DND-41 (cell line): Measurements from ENCODE around the gene PI4KA.
A peak's percentile ranks its signal among the peaks of the same experiment; 100 is the strongest.

Source experiments
- ATAC-seq: fragments of 200-7000 bp; cut with Tn5 transposase; 3 replicates; pipeline ENCODE4 v1.9.1; 2021; ENCODE audit warnings: low read depth; ENCODE audit not compliant: insufficient read depth
- DNase-seq: peaks from one replicate; pipeline ENCODE4 v3.0.0-alpha.2; 2020
- H2AFZ ChIP-seq: 2 replicates; pipeline ENCODE4 v1.6.0; 2012; ENCODE audit warnings: low read depth, low read length
- H3K27ac ChIP-seq: 2 replicates; pipeline ENCODE4 v1.5.1; 2012; ENCODE audit warnings: low read length, inconsistent platforms
- H3K27me3 ChIP-seq: fragments of 200-600 bp; sonication (generic); 2 replicates; pipeline ENCODE4 v1.6.0; 2012; ENCODE audit warnings: low read length, mild to moderate bottlenecking, inconsistent platforms; ENCODE audit not compliant: insufficient read depth, poor library complexity
- H3K36me3 ChIP-seq: 2 replicates; pipeline ENCODE4 v1.5.1; 2012; ENCODE audit warnings: low read length, inconsistent platforms; ENCODE audit not compliant: insufficient read depth
- H3K4me1 ChIP-seq: 2 replicates; pipeline ENCODE4 v1.5.1; 2012; ENCODE audit warnings: mild to moderate bottlenecking, low read length; ENCODE audit not compliant: insufficient read depth
- H3K4me2 ChIP-seq: 2 replicates; pipeline ENCODE4 v1.6.0; 2012; ENCODE audit warnings: mild to moderate bottlenecking, moderate library complexity, low read length, inconsistent platforms; ENCODE audit not compliant: insufficient read depth
- H3K4me3 ChIP-seq, 2 experiments: fragments of 200-600 bp in 1 of 2; shearing (Covaris generic) in 1 of 2; 2 replicates each; pipeline ENCODE4 v1.5.1; 2012 to 2016; ENCODE audit warnings: inconsistent platforms in 2 of 2, low read length in 2 of 2, mild to moderate bottlenecking in 2 of 2, low read depth in 1 of 2, moderate library complexity in 1 of 2
- H3K79me2 ChIP-seq: 2 replicates; pipeline ENCODE4 v1.6.0; 2012; ENCODE audit warnings: low read length, inconsistent platforms; ENCODE audit not compliant: insufficient read depth
- H3K9ac ChIP-seq: 2 replicates; pipeline ENCODE4 v1.6.0; 2012; ENCODE audit warnings: low read depth, mild to moderate bottlenecking, inconsistent platforms, low read length, moderate library complexity
- H3K9me3 ChIP-seq: 2 replicates; pipeline ENCODE4 v1.5.1; 2012; ENCODE audit warnings: low read length, moderate library complexity, mild to moderate bottlenecking, inconsistent platforms; ENCODE audit not compliant: insufficient read depth, severe bottlenecking
- H4K20me1 ChIP-seq: 2 replicates; pipeline ENCODE4 v1.6.0; 2012; ENCODE audit warnings: low read length; ENCODE audit not compliant: insufficient read depth
- EZH2 ChIP-seq: IDR thresholded peaks from 3 replicates; pipeline ENCODE4 v1.6.1; 2012; ENCODE audit warnings: borderline replicate concordance, low read depth, mild to moderate bottlenecking, moderate library complexity, low read length, inconsistent platforms; ENCODE audit not compliant: severe bottlenecking
- TF ChIP-seq, protein P1 (sequence below): IDR thresholded peaks from 2 replicates; pipeline ENCODE4 v1.5.1; 2012; ENCODE audit warnings: borderline replicate concordance, low read length, moderate library complexity, mild to moderate bottlenecking; ENCODE audit not compliant: poor library complexity, severe bottlenecking; ENCODE audit errors: extremely low read depth

The PI4KA gene

DNA sequence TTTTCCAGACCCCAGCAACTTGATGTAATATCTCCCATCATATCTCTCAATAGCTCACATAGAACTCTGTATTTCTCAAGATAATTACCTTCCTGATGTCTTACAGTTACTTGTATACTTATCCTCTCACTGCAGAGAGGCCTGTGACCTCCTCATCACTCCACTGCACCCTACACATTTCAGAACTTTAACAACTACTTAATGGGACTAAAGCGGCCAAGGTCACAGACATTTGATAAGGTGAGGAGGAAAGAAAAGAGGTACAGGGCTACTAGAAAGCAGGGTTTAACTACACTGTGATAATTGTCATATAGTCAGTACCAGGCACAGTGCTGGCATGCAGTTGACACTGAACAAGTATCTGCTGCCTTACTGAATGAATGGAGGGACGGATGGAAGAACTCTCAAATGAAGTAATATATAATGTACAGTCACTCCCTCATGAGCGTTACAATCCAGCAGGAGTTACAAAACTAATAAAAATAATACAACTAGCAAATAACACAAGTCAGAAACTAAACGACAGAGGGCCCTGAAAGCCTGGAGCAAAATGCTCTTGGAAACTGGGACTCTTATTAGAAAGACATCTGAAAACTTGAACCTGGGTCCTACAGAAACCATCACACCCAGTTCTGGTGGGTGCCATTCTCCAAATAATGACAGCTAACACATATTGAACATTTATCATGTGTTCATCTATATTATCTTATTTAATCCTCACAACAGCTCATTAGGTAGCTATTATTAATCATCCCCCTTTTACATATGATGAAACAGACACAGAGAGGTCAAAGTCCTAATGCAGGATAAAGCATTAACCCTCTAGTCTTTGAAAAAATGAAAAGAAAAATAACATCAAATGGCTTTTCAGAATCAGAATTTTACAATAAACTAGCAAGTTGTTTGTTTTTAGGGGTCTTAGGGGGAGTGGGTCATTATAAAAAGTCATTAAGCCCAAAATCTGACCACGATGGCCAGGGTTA, 14.3 kb downstream of the PI4KA start:
- no peak for ATAC-seq
- TF ChIP-seq EZH2: no peak
- TF ChIP-seq, protein P1, sequence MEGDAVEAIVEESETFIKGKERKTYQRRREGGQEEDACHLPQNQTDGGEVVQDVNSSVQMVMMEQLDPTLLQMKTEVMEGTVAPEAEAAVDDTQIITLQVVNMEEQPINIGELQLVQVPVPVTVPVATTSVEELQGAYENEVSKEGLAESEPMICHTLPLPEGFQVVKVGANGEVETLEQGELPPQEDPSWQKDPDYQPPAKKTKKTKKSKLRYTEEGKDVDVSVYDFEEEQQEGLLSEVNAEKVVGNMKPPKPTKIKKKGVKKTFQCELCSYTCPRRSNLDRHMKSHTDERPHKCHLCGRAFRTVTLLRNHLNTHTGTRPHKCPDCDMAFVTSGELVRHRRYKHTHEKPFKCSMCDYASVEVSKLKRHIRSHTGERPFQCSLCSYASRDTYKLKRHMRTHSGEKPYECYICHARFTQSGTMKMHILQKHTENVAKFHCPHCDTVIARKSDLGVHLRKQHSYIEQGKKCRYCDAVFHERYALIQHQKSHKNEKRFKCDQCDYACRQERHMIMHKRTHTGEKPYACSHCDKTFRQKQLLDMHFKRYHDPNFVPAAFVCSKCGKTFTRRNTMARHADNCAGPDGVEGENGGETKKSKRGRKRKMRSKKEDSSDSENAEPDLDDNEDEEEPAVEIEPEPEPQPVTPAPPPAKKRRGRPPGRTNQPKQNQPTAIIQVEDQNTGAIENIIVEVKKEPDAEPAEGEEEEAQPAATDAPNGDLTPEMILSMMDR: no peak
- Histone ChIP-seq H3K27ac (no peak overlapping the region), H3K36me3 (no peaks in the 10 kb centered on the region), H2AFZ (no peak overlapping the region), H3K9me3 (no peaks in the 10 kb centered on the region), H3K4me2 (no peak overlapping the region), H3K27me3 (no peaks in the 10 kb centered on the region), H3K79me2 (peaks cover 97% of the 10 kb centered on the region), H4K20me1 (peaks cover 54% of the 10 kb centered on the region), H3K4me3 (no peak overlapping the region), H3K4me1 (no peaks in the 10 kb centered on the region), H3K9ac (no peak overlapping the region)
- DNase-seq: no peak

DNA sequence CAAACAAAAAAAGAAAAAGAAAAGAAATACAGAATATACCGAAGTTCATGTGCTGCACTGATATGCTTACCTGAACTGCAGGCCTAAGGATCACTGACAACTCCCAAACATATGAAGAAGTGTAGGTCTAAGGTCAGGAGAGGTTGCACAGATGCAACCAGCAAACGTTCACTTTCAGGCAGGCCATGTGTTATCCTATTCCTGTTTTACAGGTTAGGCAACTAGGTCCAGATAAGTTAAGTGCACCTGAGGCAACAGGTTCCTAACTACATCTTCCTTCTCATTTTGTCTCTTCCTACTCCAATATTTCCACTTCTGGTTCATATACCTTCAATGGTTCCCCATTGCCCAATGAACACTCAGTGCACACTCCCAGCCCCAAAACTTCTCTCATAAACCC, 15.1 kb downstream of the PI4KA start:
- no peaks in the 10 kb centered on the region for H3K36me3 ChIP-seq
- no peak overlapping the region for H3K4me3 ChIP-seq
- TF ChIP-seq EZH2: no peak
- TF ChIP-seq, protein P1: no peak
- peaks cover 97% of the 10 kb centered on the region for H3K79me2 ChIP-seq
- H3K27me3 ChIP-seq: no peaks in the 10 kb centered on the region
- no peak overlapping the region for H3K9ac ChIP-seq
- no peak overlapping the region for H2AFZ ChIP-seq
- H4K20me1 ChIP-seq: peaks cover 53% of the 10 kb centered on the region
- H3K4me1 ChIP-seq: no peaks in the 10 kb centered on the region
- H3K4me2 ChIP-seq: no peak overlapping the region
- no peak overlapping the region for H3K27ac ChIP-seq
- no peak for DNase-seq
- H3K9me3 ChIP-seq: no peaks in the 10 kb centered on the region
- ATAC-seq: no peak

DNA sequence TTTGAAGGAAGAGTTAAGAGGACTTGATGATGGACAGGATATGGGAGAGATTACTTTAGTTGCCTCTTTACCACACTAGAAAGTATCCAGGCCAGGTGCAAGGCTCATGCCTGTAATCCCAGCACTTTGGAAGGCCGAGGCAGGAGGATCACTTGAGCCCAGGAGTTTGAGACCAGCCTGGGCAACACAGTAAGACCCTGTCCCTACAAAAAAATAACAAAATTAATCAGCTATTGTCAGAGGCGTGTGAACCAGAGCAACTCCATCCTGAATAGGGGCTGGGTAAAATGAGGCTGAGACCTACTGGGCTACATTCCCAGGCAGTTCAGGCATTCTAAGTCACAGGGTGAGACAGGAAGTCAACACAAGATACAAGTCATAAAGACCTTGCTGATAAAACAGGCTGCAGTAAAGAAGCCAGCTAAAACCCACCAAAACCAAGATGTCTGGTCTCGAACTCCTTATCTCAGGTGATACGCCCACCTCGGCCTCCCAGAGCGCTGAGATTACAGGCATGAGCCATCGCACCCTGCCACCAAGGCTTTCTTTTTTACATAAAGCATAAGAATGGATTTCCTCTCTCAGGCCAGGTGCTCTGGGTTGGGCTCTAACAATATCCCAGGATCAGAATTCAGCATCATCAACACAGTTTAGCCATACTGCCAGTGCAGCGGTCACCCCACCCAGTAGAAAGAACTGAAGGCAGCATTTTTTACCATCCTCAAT, 17.8 kb downstream of the PI4KA start:
- Histone ChIP-seq H3K27me3 (no peaks in the 10 kb centered on the region), H3K4me2 (no peak overlapping the region), H3K27ac (no peak overlapping the region; the same call in 1 of the 2 replicates), H3K9ac (no peak overlapping the region), H3K36me3 (no peaks in the 10 kb centered on the region), H3K4me1 (peaks cover 14% of the 10 kb centered on the region), H4K20me1 (peaks cover 49% of the 10 kb centered on the region), H3K4me3 (no peak overlapping the region), H3K79me2 (peaks cover 93% of the 10 kb centered on the region), H3K9me3 (no peaks in the 10 kb centered on the region), H2AFZ (no peak overlapping the region)
- ATAC-seq (0 out of 3 replicates have a peak, but pooled peaks have one; percentile 20), DNase-seq (no peak)
- no peak for TF ChIP-seq EZH2
- TF ChIP-seq, protein P1: no peak
